HCT116 (cell line): ENCODE data around the gene NIPA2. TPM values are rescaled to one million over a fixed set of nuclear protein-coding genes. Genes with fewer than 3 reads are reported as not detected.

Experiments
- ATAC-seq: fragments of 200-7000 bp; cut with Tn5 transposase; 2 replicates; pipeline ENCODE4 v1.9.1; 2020; ENCODE audit warnings: mild to moderate bottlenecking, moderate library complexity
- BruUV-seq: library from RNA; stranded (reverse); fragments of 400-500 nt; replicated peaks from 2 replicates; lab custom pipeline; 2021; lab: Mats Ljungman, UMichigan
- CTCF ChIA-PET: fragments of 300-600 bp; sonication (Branson Sonifier 250); formaldehyde crosslinking; loops from one replicate; lab custom pipeline; 2021; ENCODE audit warnings: antibody characterized with exemption; lab: Charles Lee
- POLR2A ChIA-PET: fragments of 300-600, 350-600 bp; sonication (Branson Sonifier 250); formaldehyde crosslinking; loops from one replicate; lab custom pipeline; 2021; ENCODE audit warnings: antibody characterized with exemption; lab: Charles Lee
- RAD21 ChIA-PET, 2 experiments: fragments of 300-600 bp; sonication (Branson Sonifier 250); formaldehyde crosslinking; loops; one replicate each; lab custom pipeline; 2023; ENCODE audit warnings: low total read pairs in 2 of 2; ENCODE audit not compliant: uncharacterized antibody in 2 of 2, unreplicated experiment in 2 of 2, low non-redundant PET in 1 of 2; lab: Charles Lee
- DNase-seq: peaks from one replicate; pipeline ENCODE4 v3.0.0-alpha.2; 2010; ENCODE audit warnings: low read depth, low spot score
- H2AFZ ChIP-seq: fragments of 200-600 bp; shearing (Covaris generic), sonication (generic); 2 replicates; pipeline ENCODE4 v1.6.1; 2017; ENCODE audit warnings: low read depth, mixed run types, mixed read lengths, antibody characterized with exemption, low read length; ENCODE audit not compliant: poor library complexity, severe bottlenecking
- H3K27ac ChIP-seq: 2 replicates; pipeline ENCODE4 v1.5.1; 2012; ENCODE audit warnings: low read depth, low read length
- H3K27me3 ChIP-seq: fragments of 200-600 bp; sonication (generic); 2 replicates; pipeline ENCODE4 v1.6.1; 2016; ENCODE audit warnings: mixed run types, low read length, mixed read lengths; ENCODE audit not compliant: insufficient read depth
- H3K36me3 ChIP-seq, 2 experiments: fragments of 200-500 bp in 1 of 2; fragments of 200-600 bp in 1 of 2; sonication (Bioruptor generic) in 1 of 2; sonication (generic) in 1 of 2; 2 replicates each; pipeline versions ENCODE4 v1.5.1 to v1.6.1; 2014 to 2016; ENCODE audit warnings: low read length in 2 of 2, inconsistent platforms in 1 of 2, mixed read lengths in 1 of 2, mixed run types in 1 of 2; ENCODE audit not compliant: insufficient read depth in 2 of 2, control insufficient read depth in 1 of 2
- H3K4me1 ChIP-seq, 2 experiments: fragments of 200-600 bp in 1 of 2; sonication (generic) in 1 of 2; 2 replicates each; pipeline versions ENCODE4 v1.5.1 to v1.6.1; 2012 to 2017; ENCODE audit warnings: low read length in 2 of 2, inconsistent platforms in 1 of 2, mild to moderate bottlenecking in 1 of 2, mixed read lengths in 1 of 2, mixed run types in 1 of 2, moderate library complexity in 1 of 2; ENCODE audit not compliant: insufficient read depth in 2 of 2, control insufficient read depth in 1 of 2
- H3K4me2 ChIP-seq: fragments of 200-600 bp; sonication (generic); 2 replicates; pipeline ENCODE4 v1.6.1; 2017; ENCODE audit warnings: mixed run types, low read length, mixed read lengths
- H3K4me3 ChIP-seq, 2 experiments: fragments of 200-600 bp in 1 of 2; sonication (generic) in 1 of 2; replicated peaks in 1 of 2; 2 replicates each; pipeline ENCODE4 v1.5.1; 2011 to 2016; ENCODE audit warnings: low read length in 2 of 2, control low read depth in 1 of 2, low read depth in 1 of 2, mild to moderate bottlenecking in 1 of 2, mixed read lengths in 1 of 2, mixed run types in 1 of 2
- H3K79me2 ChIP-seq: fragments of 200-600 bp; sonication (generic); 2 replicates; pipeline ENCODE4 v1.6.1; 2017; ENCODE audit warnings: mild to moderate bottlenecking, mixed run types, low read length, moderate library complexity, mixed read lengths; ENCODE audit not compliant: insufficient read depth
- H3K9ac ChIP-seq: fragments of 200-600 bp; sonication (generic); 2 replicates; pipeline ENCODE4 v1.6.1; 2016; ENCODE audit warnings: low read length, mixed read lengths
- H3K9me2 ChIP-seq: fragments of 200-600 bp; sonication (generic), shearing (Covaris generic); 2 replicates; pipeline ENCODE4 v1.6.1; 2017; ENCODE audit warnings: mixed run types, mild to moderate bottlenecking, moderate library complexity; ENCODE audit not compliant: insufficient read depth
- H3K9me3 ChIP-seq, 2 experiments: fragments of 200-500 bp in 1 of 2; fragments of 200-600 bp in 1 of 2; sonication (Bioruptor generic) in 1 of 2; sonication (generic) in 1 of 2; 2 replicates each; pipeline ENCODE4 v1.6.1; 2014 to 2017; ENCODE audit warnings: low read length in 2 of 2, mixed read lengths in 2 of 2, inconsistent platforms in 1 of 2, low read depth in 1 of 2, mild to moderate bottlenecking in 1 of 2, mixed run types in 1 of 2, moderate library complexity in 1 of 2; ENCODE audit not compliant: control insufficient read depth in 1 of 2, insufficient read depth in 1 of 2
- H4K20me1 ChIP-seq: fragments of 200-600 bp; sonication (generic), shearing (Covaris generic); 2 replicates; pipeline ENCODE4 v1.6.1; 2017; ENCODE audit warnings: mixed run types, mild to moderate bottlenecking, moderate library complexity; ENCODE audit not compliant: insufficient read depth
- CBX3 ChIP-seq: IDR thresholded peaks from 2 replicates; pipeline ENCODE4 v1.6.1; 2012; ENCODE audit warnings: low read depth
- CEBPB ChIP-seq: IDR thresholded peaks from 2 replicates; pipeline ENCODE4 v1.6.1; 2012; ENCODE audit warnings: low read depth
- EGR1 ChIP-seq: IDR thresholded peaks from 2 replicates; pipeline ENCODE4 v1.6.1; 2012; ENCODE audit warnings: low read depth
- ELF1 ChIP-seq: IDR thresholded peaks from 2 replicates; pipeline ENCODE4 v1.6.1; 2012; ENCODE audit warnings: low read depth, borderline replicate concordance
- EZH2 ChIP-seq: fragments of 200-600 bp; sonication (generic); IDR thresholded peaks from 2 replicates; pipeline ENCODE4 v1.6.1; 2017; ENCODE audit warnings: antibody characterized with exemption, mixed run types
- EZH2phosphoT487 ChIP-seq: fragments of 200-600 bp; IDR thresholded peaks from 2 replicates; pipeline ENCODE4 v1.6.1; 2018; ENCODE audit warnings: antibody characterized with exemption, borderline replicate concordance
- FOSL1 ChIP-seq: IDR thresholded peaks from 2 replicates; pipeline ENCODE4 v1.6.1; 2012; ENCODE audit warnings: low read depth
- JUND ChIP-seq: IDR thresholded peaks from 2 replicates; pipeline ENCODE4 v1.6.1; 2012
- POLR2AphosphoS5 ChIP-seq: IDR thresholded peaks from 2 replicates; pipeline ENCODE4 v1.6.1; 2011; ENCODE audit warnings: mild to moderate bottlenecking, low read depth, low read length, moderate library complexity
- SIN3A ChIP-seq: IDR thresholded peaks from 2 replicates; pipeline ENCODE4 v1.6.1; 2012; ENCODE audit warnings: low read depth
- SP1 ChIP-seq: IDR thresholded peaks from 2 replicates; pipeline ENCODE4 v1.6.1; 2012; ENCODE audit warnings: low read depth
- TCF7L2 ChIP-seq: IDR thresholded peaks from 2 replicates; pipeline ENCODE4 v1.7.0; 2011; ENCODE audit warnings: borderline replicate concordance, inconsistent platforms; ENCODE audit not compliant: insufficient read depth, insufficient read length; ENCODE audit errors: extremely low read depth
- YY1 ChIP-seq: IDR thresholded peaks from 2 replicates; pipeline ENCODE4 v1.6.1; 2011; ENCODE audit warnings: low read length, low read depth, moderate library complexity, mild to moderate bottlenecking; ENCODE audit not compliant: insufficient replicate concordance; ENCODE audit errors: extremely low read depth
- ZBTB33 ChIP-seq: IDR thresholded peaks from 2 replicates; pipeline ENCODE4 v1.6.1; 2011; ENCODE audit warnings: mild to moderate bottlenecking, low read length, moderate library complexity; ENCODE audit not compliant: insufficient replicate concordance; ENCODE audit errors: extremely low read depth
- ZFX ChIP-seq: fragments of 450-650 bp; IDR thresholded peaks from 2 replicates; pipeline ENCODE4 v1.6.1; 2017
- ZNF274 ChIP-seq: fragments of 200-500 bp; sonication (Bioruptor generic); IDR thresholded peaks from 2 replicates; pipeline ENCODE4 v1.6.1; 2014; ENCODE audit warnings: mild to moderate bottlenecking, low read depth, low read length, inconsistent platforms
- intact Hi-C: fragments of 100-400 bp; cut with micrococcal nuclease; formaldehyde crosslinking; loops from 2 replicates; pipeline ENCODE4 v1.10.0; 2022
- total RNA-seq: library from RNA; stranded (reverse); gene quantifications from one replicate; pipeline ENCODE4 v1.2.1, GENCODE V29; 2021; ENCODE audit not compliant: unreplicated experiment
- TF ChIP-seq, protein P1 (sequence below), 3 experiments: fragments of 200-600 bp in 1 of 3; sonication (generic) in 1 of 3; IDR thresholded peaks in 2 of 3; conservative IDR thresholded peaks in 1 of 3; 2 replicates each; pipeline ENCODE4 v1.5.1; 2012 to 2017; ENCODE audit warnings: low read depth in 2 of 3, low read length in 2 of 3, antibody characterized with exemption in 1 of 3, borderline replicate concordance in 1 of 3, control low read depth in 1 of 3, mild to moderate bottlenecking in 1 of 3, mixed read lengths in 1 of 3, mixed run types in 1 of 3, moderate library complexity in 1 of 3; ENCODE audit not compliant: insufficient read depth in 1 of 3

Gene NIPA2
- total RNA-seq, 1 experiment from 2014 or later: 54.4 TPM

DNA sequence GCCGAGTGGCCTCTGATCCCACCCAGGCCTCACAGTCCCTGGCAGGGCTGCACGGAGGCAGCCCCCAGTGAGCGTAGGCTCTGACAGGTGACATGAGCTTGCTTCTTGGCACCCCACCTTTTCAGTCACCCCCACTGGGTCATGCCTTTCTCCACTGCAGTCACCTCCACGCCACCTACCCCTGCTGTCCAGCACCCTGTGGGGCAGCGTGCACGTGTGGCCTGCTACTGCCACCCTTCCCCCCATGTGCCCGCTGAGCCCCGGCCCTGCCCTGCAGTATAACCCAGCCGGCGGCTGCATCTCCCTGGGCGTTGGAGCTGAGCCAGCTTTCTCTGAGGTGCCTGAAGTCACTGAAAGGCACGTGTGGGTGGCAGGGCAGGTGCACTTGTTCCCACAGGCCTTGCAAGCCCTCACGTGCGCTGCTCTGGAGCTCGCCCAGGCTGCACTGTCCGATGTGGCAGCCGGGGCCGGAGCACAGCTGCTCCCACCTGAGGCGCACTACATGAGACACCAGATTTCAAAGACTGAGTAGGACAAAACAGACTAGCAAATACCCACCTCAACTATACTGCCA, 65.6 kb downstream of the NIPA2 start:
- ATAC-seq: no peak
- Histone ChIP-seq H4K20me1 (no peaks in the 10 kb centered on the region), H3K4me2 (no peak overlapping the region), H3K9ac (no peak overlapping the region), H2AFZ (no peak overlapping the region), H3K4me3 (no peak overlapping the region), H3K4me1 (no peaks in the 10 kb centered on the region), H3K36me3 (peaks cover 12 to 34% of the 10 kb centered on the region in 2 experiments), H3K9me2 (no peaks in the 10 kb centered on the region), H3K9me3 (no peaks in the 10 kb centered on the region), H3K79me2 (no peaks in the 10 kb centered on the region), H3K27ac (no peak overlapping the region), H3K27me3 (no peaks in the 10 kb centered on the region)
- ChIA-PET RAD21 (no interaction called here), POLR2A (no interaction called here), CTCF (no interaction called here)
- no TSS peak for BruUV-seq
- no peak for DNase-seq
- TF ChIP-seq CEBPB (no peak), YY1 (no peak), JUND (no peak), TCF7L2 (no peak), ELF1 (no peak), ZFX (no peak), CBX3 (no peak), EZH2phosphoT487 (no peak), EZH2 (no peak), SIN3A (no peak), POLR2AphosphoS5 (no peak), FOSL1 (no peak), ZNF274 (no peak), EGR1 (no peak), SP1 (no peak), ZBTB33 (no peak)
- TF ChIP-seq, protein P1, sequence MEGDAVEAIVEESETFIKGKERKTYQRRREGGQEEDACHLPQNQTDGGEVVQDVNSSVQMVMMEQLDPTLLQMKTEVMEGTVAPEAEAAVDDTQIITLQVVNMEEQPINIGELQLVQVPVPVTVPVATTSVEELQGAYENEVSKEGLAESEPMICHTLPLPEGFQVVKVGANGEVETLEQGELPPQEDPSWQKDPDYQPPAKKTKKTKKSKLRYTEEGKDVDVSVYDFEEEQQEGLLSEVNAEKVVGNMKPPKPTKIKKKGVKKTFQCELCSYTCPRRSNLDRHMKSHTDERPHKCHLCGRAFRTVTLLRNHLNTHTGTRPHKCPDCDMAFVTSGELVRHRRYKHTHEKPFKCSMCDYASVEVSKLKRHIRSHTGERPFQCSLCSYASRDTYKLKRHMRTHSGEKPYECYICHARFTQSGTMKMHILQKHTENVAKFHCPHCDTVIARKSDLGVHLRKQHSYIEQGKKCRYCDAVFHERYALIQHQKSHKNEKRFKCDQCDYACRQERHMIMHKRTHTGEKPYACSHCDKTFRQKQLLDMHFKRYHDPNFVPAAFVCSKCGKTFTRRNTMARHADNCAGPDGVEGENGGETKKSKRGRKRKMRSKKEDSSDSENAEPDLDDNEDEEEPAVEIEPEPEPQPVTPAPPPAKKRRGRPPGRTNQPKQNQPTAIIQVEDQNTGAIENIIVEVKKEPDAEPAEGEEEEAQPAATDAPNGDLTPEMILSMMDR (IDR thresholded peaks at IDR 0.05 in 2 of 3, conservative IDR thresholded peaks at IDR 0.05 in 1 of 3; ENCODE audit: borderline replicate concordance in 1 of 3, insufficient read depth in 1 of 3, low read depth in 2 of 3, low read length in 2 of 3): no peak
- intact Hi-C loops: no loop called here
